ENCODE results near the gene PRPF4.

DNA sequence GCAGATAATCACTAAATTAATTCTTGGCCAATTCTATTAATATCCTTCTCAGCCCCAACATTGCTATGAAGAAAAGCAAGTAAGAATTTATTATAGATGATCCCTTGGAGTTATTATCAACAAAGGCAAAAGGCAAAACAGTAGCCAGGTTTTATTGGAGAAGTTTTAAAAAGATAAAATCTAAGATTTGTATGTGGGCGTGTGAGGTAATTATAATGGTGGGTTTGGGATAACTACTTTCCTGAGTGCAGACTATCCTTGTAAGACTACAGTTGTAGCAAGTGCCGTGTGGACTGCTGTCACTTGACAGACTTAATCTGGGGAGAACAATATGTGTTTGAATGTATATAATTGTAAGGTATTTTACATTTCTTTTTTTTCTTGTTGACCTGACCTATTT lies 30.9 kb upstream of the PRPF4 start:
- TF ChIP-seq POLR2AphosphoS5 (IDR thresholded peaks at IDR 0.05; ENCODE audit: low read depth, low read length) (no peak), REST (IDR thresholded peaks at IDR 0.05; ENCODE audit: insufficient read depth in 1 of 2, low read depth in 2 of 2, low read length in 2 of 2) (no peak), TAF1 (IDR thresholded peaks at IDR 0.05; ENCODE audit: borderline replicate concordance, insufficient read depth, low read length) (no peak)
